ENCODE measurements around the gene WNT3.
"Not testable (repeated sequence)": the region's sequence is repeated elsewhere in the genome, so short reads cannot be mapped to it uniquely, and the experiment has no call there.

Gene WNT3

GRCh38 chr17:46764000-46764708 is 54.3 kb downstream of the WNT3 start:
- no peak for DNase-seq

GRCh38 chr17:46763416-46763815 is 55.1 kb downstream of the WNT3 start:
- DNase-seq, result no peak

- DNase-seq, result no peak
These were observed 59.4 kb downstream of the WNT3 start for GRCh38 chr17:46759141-46759540.

- no peak for DNase-seq
These were observed 59.9 kb downstream of the WNT3 start for GRCh38 chr17:46758614-46759013.

GRCh38 chr17:46757588-46757987 is 60.9 kb downstream of the WNT3 start:
- not testable (repeated sequence) for DNase-seq

- no peak for DNase-seq
These were observed 61.6 kb downstream of the WNT3 start for GRCh38 chr17:46756861-46757260.

GRCh38 chr17:46756081-46756735 is 62.3 kb downstream of the WNT3 start:
- DNase-seq, result no peak

- no peak for DNase-seq
These were observed 64.7 kb downstream of the WNT3 start for GRCh38 chr17:46753776-46754175.

- DNase-seq, result no peak
These were observed 67.1 kb downstream of the WNT3 start for GRCh38 chr17:46751425-46751824.

GRCh38 chr17:46745376-46745775 is 73.1 kb downstream of the WNT3 start:
- DNase-seq, result no peak

- DNase-seq, result no peak
These were observed 74.1 kb downstream of the WNT3 start for GRCh38 chr17:46744441-46744840.

- DNase-seq, result no peak
These were observed 75.8 kb downstream of the WNT3 start for GRCh38 chr17:46742565-46743270.

- no peak for DNase-seq
These were observed 77.3 kb downstream of the WNT3 start for GRCh38 chr17:46741122-46741730.

GRCh38 chr17:46739982-46740381 is 78.5 kb downstream of the WNT3 start:
- DNase-seq, result no peak

GRCh38 chr17:46738544-46738943 is 79.9 kb downstream of the WNT3 start:
- no peak for DNase-seq

- DNase-seq, result no peak
These were observed 81.2 kb downstream of the WNT3 start for GRCh38 chr17:46737326-46737725.

GRCh38 chr17:46736100-46736499 is 82.4 kb downstream of the WNT3 start:
- DNase-seq, result no peak

GRCh38 chr17:46733837-46734475 is 84.5 kb downstream of the WNT3 start:
- no peak for DNase-seq

GRCh38 chr17:46732754-46733398 is 85.6 kb downstream of the WNT3 start:
- DNase-seq, result no peak

- DNase-seq, result no peak
These were observed 86.3 kb downstream of the WNT3 start for GRCh38 chr17:46732160-46732559.

GRCh38 chr17:46730679-46731078 is 87.8 kb downstream of the WNT3 start:
- DNase-seq, result no peak

GRCh38 chr17:46730026-46730425 is 88.5 kb downstream of the WNT3 start:
- no peak for DNase-seq

Data from central memory CD4-positive, alpha-beta T cell (primary cell).